Large intestine (tissue), 12 donors: ENCODE measurements around the gene OGA. TPM values are rescaled to one million over a fixed set of nuclear protein-coding genes. Genes with fewer than 3 reads are reported as not detected.

Experiments used
- DNase-seq, 2 donors: peaks; one replicate each; pipeline versions ENCODE4 v3.0.0 to v3.0.0-alpha.2; 2013
- H3K27ac ChIP-seq: one replicate; pipeline ENCODE4 v1.5.1; 2013; ENCODE audit warnings: low read length
- H3K27me3 ChIP-seq: 2 replicates; pipeline ENCODE4 v1.6.1; 2013; ENCODE audit warnings: low read length; ENCODE audit not compliant: control insufficient read depth, insufficient read depth
- H3K36me3 ChIP-seq: 2 replicates; pipeline ENCODE4 v1.6.1; 2013; ENCODE audit warnings: low read length; ENCODE audit not compliant: control insufficient read depth, insufficient read depth
- H3K4me1 ChIP-seq: one replicate; pipeline ENCODE4 v1.6.1; 2013; ENCODE audit warnings: low read length; ENCODE audit not compliant: control insufficient read depth, insufficient read depth
- H3K4me3 ChIP-seq: one replicate; pipeline ENCODE4 v1.5.1; 2013; ENCODE audit warnings: low read length
- H3K9me3 ChIP-seq: one replicate; pipeline ENCODE4 v1.6.1; 2013; ENCODE audit warnings: mild to moderate bottlenecking, low read depth, low read length, moderate library complexity; ENCODE audit not compliant: control insufficient read depth
- WGBS: methylation state at CpG from one replicate; pipeline ENCODE4 v1.1.5; 2013; ENCODE audit warnings: low lambda C conversion rate; ENCODE audit not compliant: insufficient coverage; 5-methylcytosine and 5-hydroxymethylcytosine counted together
- long read RNA-seq, 11 donors: transcript quantifications; one replicate each; lab custom pipeline, GENCODE V29; 2026
- polyA plus RNA-seq: library from polyadenylated mRNA; unstranded; fragments of 120-200 nt; gene quantifications from one replicate; pipeline ENCODE4 v1.2.1, GENCODE V29; 2013

Gene OGA
- polyA plus RNA-seq, result 129 TPM
- long read RNA-seq, donor 1, full-length matches to known transcripts, result 3 of 3 reads
- long read RNA-seq, donor 1, partial matches to known transcripts, result 0 of 3 reads
- long read RNA-seq, donor 1, other reads (novel, unspliced or antisense), result 0 of 3 reads
- long read RNA-seq, donor 2, full-length matches to known transcripts, result 14 of 31 reads
- long read RNA-seq, donor 2, partial matches to known transcripts, result 17 of 31 reads
- long read RNA-seq, donor 2, other reads (novel, unspliced or antisense), result 0 of 31 reads
- long read RNA-seq, donor 3, result 0 reads
- long read RNA-seq, donor 4, result 0 reads
- long read RNA-seq, donor 5, full-length matches to known transcripts, result 6 of 11 reads
- long read RNA-seq, donor 5, partial matches to known transcripts, result 5 of 11 reads
- long read RNA-seq, donor 5, other reads (novel, unspliced or antisense), result 0 of 11 reads
- long read RNA-seq, donor 6, full-length matches to known transcripts, result 4 of 4 reads
- long read RNA-seq, donor 6, partial matches to known transcripts, result 0 of 4 reads
- long read RNA-seq, donor 6, other reads (novel, unspliced or antisense), result 0 of 4 reads
- long read RNA-seq, donor 7, partial matches to known transcripts, result 0 of 4 reads
- long read RNA-seq, donor 7, other reads (novel, unspliced or antisense), result 0 of 4 reads
- long read RNA-seq, donor 8, full-length matches to known transcripts, result 10 of 31 reads
- long read RNA-seq, donor 8, partial matches to known transcripts, result 21 of 31 reads
- long read RNA-seq, donor 8, other reads (novel, unspliced or antisense), result 0 of 31 reads
- long read RNA-seq, donor 9, full-length matches to known transcripts, result 8 of 8 reads
- long read RNA-seq, donor 9, partial matches to known transcripts, result 0 of 8 reads
- long read RNA-seq, donor 9, other reads (novel, unspliced or antisense), result 0 of 8 reads
- long read RNA-seq, donor 10, full-length matches to known transcripts, result 9 of 9 reads
- long read RNA-seq, donor 10, partial matches to known transcripts, result 0 of 9 reads
- long read RNA-seq, donor 10, other reads (novel, unspliced or antisense), result 0 of 9 reads
- long read RNA-seq, donor 11, full-length matches to known transcripts, result 5 of 10 reads
- long read RNA-seq, donor 11, partial matches to known transcripts, result 5 of 10 reads
- long read RNA-seq, donor 11, other reads (novel, unspliced or antisense), result 0 of 10 reads

DNA sequence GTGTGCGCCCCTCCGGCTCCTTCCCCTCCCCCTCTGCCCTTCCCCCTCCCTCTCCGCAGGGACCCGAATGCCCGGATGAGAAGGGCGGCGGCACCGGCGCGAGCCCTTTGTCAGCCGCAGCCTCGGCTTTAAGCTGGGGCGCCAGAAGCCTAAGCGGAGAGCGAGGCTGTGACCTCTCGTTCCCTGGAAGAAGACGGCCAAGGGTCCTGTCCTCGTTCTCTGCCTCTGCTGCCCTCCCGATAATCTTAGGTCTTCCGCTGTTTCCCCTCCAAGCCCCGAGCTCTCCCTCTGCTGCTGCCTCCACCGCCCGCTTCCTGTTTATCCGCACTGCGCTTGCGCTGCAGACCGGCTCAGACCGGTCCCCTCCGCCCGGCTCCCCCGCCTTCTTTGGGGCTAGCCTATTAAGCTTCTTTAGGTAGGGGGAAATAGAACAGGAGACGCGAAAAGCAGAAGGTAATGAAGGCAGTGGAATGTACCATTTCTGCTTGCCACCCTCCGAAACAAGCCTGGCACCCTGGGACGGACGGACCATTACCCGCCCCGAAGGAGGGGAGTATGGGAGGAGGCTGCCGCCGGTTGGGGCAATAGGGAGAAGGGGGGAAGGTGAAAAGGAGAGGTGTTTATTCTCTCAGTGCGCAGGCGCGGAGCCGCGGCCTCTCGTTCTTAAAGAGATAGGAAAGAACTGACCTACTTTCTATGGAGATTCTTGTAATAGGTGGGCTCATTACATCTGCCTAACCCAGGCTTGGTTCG, at the start of gene OGA:
Gene OGA (minus strand): TSS at position 326 of the 753 bp plus-strand sequence. CDS start 422 bp downstream, outside the sequence.
- H3K27me3 ChIP-seq, result no peaks in the 10 kb centered on the region
- peak within 1 kb of the TSS; percentile 89 for H3K4me3 ChIP-seq
- DNase-seq, result peak; percentile 100
- peaks cover 20% of the 10 kb centered on the region for H3K4me1 ChIP-seq
- no peaks in the 10 kb centered on the region for H3K36me3 ChIP-seq
- WGBS, result 0% methylated on average over 2 of the region's 47 CpGs
- H3K9me3 ChIP-seq, result no peaks in the 10 kb centered on the region
- peak within 1 kb of the TSS; percentile 92 for H3K27ac ChIP-seq

DNA sequence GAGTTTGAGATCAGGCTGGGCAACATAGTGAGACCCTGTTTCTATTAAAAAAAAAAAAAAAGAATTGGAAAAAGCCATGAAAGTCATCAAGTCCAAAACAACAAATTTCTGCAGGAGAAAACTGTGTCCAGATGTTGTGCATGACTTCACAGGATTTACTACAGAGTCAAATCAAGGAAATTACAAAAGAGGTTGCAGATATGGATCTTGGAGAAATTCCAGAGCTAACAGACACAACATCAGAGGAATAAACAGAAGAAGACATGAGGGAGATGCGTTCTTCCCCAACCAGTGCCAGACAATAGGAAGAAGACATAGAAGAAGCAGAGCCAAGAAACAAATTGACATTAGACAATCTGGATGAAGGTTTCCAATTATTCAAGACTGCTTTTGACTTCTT, 49.7 kb upstream of the OGA start:
- no CpG with 5 or more reads among the region's 1 CpG for WGBS
- Histone ChIP-seq H3K27me3 (no peaks in the 10 kb centered on the region), H3K4me3 (no peak overlapping the region), H3K4me1 (no peaks in the 10 kb centered on the region), H3K36me3 (peaks cover 2% of the 10 kb centered on the region), H3K9me3 (no peaks in the 10 kb centered on the region), H3K27ac (no peak overlapping the region)
- DNase-seq, result no peak

DNA sequence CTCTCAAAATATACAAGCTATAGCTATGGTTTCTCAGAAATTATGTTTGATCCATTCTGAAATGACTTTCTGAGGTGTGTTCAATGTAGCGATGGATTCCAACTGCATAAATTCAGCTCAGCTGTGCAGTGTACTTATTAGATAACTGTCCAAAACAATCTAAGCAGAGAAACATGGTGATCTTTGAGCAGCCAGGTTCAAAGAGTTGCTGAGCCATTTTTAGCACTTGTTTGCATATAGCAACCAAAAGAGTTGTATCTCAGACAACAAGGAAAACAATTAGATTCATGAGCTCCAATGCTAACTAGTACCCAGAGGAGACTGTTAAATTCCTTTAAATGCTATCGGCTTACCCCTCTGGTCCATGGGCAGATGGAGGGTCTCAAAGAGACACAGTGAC, 41.3 kb upstream of the OGA start:
- no peaks in the 10 kb centered on the region for H3K4me1 ChIP-seq
- H3K27me3 ChIP-seq, result no peaks in the 10 kb centered on the region
- H3K4me3 ChIP-seq, result no peak overlapping the region
- H3K36me3 ChIP-seq, result peaks cover 2% of the 10 kb centered on the region
- no peak for DNase-seq
- no peak overlapping the region for H3K27ac ChIP-seq
- H3K9me3 ChIP-seq, result no peaks in the 10 kb centered on the region
- 100% methylated on average over 1 of the region's 2 CpGs for WGBS

DNA sequence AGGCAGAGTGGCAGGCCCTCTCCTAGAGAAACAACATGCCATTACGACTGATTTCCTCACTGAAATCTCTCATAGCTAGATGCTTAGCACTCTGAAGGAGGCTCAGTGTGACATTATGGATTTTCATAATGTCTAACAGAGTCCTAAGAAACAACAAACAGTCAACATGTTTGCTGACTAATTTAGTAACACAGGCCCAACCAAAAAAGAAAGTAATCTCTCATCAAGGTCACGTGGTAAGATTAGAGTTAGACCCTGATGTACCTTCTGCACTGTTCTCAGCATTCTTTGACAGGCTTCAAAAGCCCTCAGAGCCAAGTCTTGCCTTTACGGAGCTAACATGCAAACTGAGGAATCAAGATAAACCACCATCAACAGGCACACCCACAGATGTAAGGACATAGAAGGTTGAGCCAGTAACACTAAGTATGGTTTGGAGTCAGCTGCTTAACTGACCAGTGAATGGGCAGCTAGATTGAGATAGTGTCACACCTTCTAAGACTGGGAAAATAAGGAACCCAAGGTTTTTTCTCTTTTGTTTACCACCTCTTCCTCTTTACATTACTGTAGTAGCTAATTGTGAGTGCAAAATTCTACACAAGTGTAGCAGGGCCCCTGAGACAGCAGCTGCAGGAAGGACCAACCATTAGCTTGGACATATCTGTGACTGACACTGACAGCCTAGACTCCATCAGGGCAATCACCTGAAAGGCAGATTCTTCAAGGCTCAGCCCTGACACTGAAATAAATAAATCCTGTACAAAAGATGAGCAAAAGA, 40.7 kb upstream of the OGA start:
- no peak for DNase-seq
- H3K4me3 ChIP-seq, result no peak overlapping the region
- no CpG with 5 or more reads among the region's 3 CpGs for WGBS
- H3K36me3 ChIP-seq, result peaks cover 2% of the 10 kb centered on the region
- no peaks in the 10 kb centered on the region for H3K9me3 ChIP-seq
- no peaks in the 10 kb centered on the region for H3K4me1 ChIP-seq
- no peaks in the 10 kb centered on the region for H3K27me3 ChIP-seq
- H3K27ac ChIP-seq, result no peak overlapping the region

DNA sequence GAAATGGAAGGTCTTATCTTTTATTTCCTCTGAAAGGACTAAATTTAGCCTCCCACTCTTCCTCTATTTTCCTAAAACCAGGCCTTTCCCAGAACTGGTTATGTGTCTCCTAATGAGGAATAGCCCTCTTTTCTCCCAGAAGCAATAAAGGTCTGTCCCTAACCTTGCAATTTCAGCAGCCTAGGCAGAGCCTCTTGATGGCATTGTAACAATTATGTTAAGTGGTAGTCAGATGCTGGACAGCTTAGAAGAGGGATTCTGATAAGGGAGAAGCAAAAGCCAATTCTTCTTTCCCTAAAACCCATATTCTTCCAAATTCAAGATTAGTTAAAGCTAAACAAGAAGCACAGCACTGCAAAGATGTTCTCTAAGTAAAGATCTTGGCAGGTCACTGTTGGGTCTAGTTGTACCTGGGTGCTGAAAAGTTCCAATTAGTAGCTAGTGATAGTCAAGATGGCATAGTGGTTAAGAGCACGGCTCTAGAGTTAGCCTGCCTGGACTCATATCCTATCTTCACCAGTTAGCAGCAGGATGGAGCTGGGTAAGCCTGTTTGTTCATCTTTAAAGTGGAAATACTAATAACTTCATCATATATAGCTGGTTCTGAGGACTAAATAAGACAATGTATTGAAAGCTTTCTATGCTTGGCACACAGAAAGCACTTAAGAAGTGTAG, 39.7 kb upstream of the OGA start:
- H3K27ac ChIP-seq, result no peak overlapping the region
- H3K9me3 ChIP-seq, result no peaks in the 10 kb centered on the region
- no peaks in the 10 kb centered on the region for H3K27me3 ChIP-seq
- no peaks in the 10 kb centered on the region for H3K4me1 ChIP-seq
- no peak for DNase-seq
- peaks cover 2% of the 10 kb centered on the region for H3K36me3 ChIP-seq
- WGBS, result no CpG with 5 or more reads among the region's 1 CpG
- H3K4me3 ChIP-seq, result no peak overlapping the region

DNA sequence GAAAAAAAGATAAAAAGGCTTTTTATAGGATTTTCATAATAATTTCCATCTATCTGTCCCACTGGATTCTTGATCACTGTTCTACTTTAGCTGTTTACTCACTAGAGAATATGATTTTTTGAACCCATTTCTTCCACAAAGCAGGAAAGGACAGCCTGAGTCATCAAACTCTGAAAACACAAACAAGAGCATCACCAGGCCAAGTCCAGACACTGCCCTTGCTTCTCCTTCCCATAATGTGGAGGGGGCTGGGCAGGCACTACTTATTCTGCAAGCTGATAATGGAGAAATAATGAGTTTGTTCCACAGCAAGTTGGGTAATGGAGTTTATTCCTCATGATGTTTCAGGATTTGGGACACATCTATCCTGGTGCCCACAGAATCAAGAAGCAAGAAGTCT, 38.4 kb upstream of the OGA start:
- DNase-seq, result no peak
- Histone ChIP-seq H3K4me3 (no peak overlapping the region), H3K9me3 (no peaks in the 10 kb centered on the region), H3K4me1 (no peaks in the 10 kb centered on the region), H3K27me3 (no peaks in the 10 kb centered on the region), H3K36me3 (no peaks in the 10 kb centered on the region), H3K27ac (no peak overlapping the region)

DNA sequence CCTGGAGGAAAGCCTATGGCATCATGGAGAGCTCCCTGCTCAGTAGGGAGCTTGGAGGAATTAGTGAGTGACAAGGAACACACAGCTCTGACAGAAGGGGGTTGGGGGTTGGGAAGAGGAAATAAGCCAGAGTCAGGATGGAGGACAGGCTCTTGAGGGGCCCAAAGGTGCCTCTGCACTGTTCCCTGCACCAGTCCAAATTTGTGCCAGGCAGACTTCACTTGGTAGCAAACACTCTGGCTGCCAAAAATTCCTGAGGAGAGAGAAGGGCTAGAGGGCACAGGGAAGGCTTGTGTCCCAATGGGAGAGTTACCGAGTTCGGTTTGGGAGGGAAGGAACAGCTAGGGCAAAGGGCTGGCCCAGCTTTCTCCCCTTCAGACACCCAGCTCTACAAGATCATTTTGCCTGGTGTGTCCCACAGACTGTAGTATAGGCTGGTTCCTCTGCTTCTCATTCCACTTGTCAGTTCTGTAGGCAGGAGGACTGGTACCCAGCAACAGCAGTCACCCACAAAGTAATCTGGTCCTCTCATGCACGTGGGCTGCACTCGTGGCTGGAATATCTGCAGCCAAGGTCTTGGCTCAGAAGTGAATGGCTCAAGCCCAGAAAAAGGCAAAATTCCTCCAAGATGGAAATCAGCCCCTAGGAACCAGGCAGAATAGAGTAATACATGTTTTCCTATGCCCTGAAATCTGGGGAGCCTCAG, 33.3 kb upstream of the OGA start:
- no peaks in the 10 kb centered on the region for H3K9me3 ChIP-seq

DNA sequence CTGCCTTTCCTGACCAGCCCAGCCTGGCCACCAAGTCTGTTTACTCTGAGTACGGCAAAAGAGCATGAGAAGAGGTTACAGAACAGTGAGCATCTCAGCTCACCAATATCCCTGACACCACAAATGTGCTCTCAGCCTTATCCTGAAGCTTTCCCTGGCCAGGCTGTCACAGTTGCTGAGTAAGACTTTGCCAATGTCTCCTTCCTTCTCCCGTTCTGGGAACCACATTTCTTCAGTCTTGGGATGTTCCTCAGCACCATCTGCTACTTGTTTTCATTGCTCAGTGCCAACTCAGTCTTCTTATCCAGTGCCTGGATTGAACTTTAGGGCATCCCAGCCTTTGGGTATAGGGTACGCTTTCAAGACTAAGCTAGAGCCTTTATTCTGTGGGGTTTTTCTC, 32.5 kb upstream of the OGA start:
- peaks cover 38% of the 10 kb centered on the region for H3K36me3 ChIP-seq
- DNase-seq, result no peak
- WGBS, result no CpG with 5 or more reads among the region's 3 CpGs

More for the DNA sequence above, 33.3 kb upstream of the OGA start:
- DNase-seq, result no peak
- H3K27ac ChIP-seq, result no peak overlapping the region
- no peaks in the 10 kb centered on the region for H3K27me3 ChIP-seq
- WGBS, result no CpG with 5 or more reads among the region's 4 CpGs
- no peak overlapping the region for H3K4me3 ChIP-seq
- H3K4me1 ChIP-seq, result no peaks in the 10 kb centered on the region
- H3K36me3 ChIP-seq, result peaks cover 32% of the 10 kb centered on the region

More for the DNA sequence above, 32.5 kb upstream of the OGA start:
- Histone ChIP-seq H3K9me3 (no peaks in the 10 kb centered on the region), H3K4me3 (no peak overlapping the region), H3K27ac (no peak overlapping the region), H3K4me1 (no peaks in the 10 kb centered on the region), H3K27me3 (no peaks in the 10 kb centered on the region)
